B cell (primary cell): Measurements from ENCODE around the gene CFAP74. TPM values are rescaled to one million over a fixed set of nuclear protein-coding genes. Genes with fewer than 3 reads are reported as not detected.

Experiments
- ATAC-seq: fragments of 200-7000 bp; cut with Tn5 transposase; one replicate; pipeline ENCODE4 v1.10.0; 2021; ENCODE audit warnings: low read depth, mild to moderate bottlenecking, moderate number of reproducible peaks, moderate library complexity
- CTCF ChIA-PET: fragments of 350-600 bp; sonication (Branson Sonifier 250); formaldehyde crosslinking; loops from one replicate; lab custom pipeline; 2021; ENCODE audit warnings: antibody characterized with exemption, inconsistent platforms; lab: Charles Lee
- POLR2A ChIA-PET: fragments of 350-600 bp; sonication (Branson Sonifier 250); formaldehyde crosslinking; loops from one replicate; lab custom pipeline; 2021; ENCODE audit warnings: antibody characterized with exemption; lab: Charles Lee
- DNase-seq: peaks from one replicate; pipeline ENCODE4 v3.0.0; 2013
- H2AFZ ChIP-seq: 2 replicates; pipeline ENCODE4 v1.6.1; 2012; ENCODE audit warnings: mild to moderate bottlenecking, low read depth, low read length; ENCODE audit not compliant: insufficient read depth, poor library complexity, severe bottlenecking
- H3K27ac ChIP-seq, 2 donors: 1 replicate in 1 of 2; 2 replicates in 1 of 2; pipeline ENCODE4 v1.5.1; 2012 to 2013; ENCODE audit warnings: low read length in 2 of 2, mild to moderate bottlenecking in 2 of 2, moderate library complexity in 1 of 2
- H3K27me3 ChIP-seq, 4 experiments: fragments of 200-600 bp in 1 of 4; sonication (generic) in 1 of 4; replicated peaks in 1 of 4; 1 replicate in 2 of 4; 2 replicates in 2 of 4; pipeline versions ENCODE4 v1.6.1 to v1.7.0; 2013 to 2016; ENCODE audit warnings: low read length in 3 of 4, mild to moderate bottlenecking in 2 of 4, mixed read lengths in 1 of 4, moderate library complexity in 1 of 4; ENCODE audit not compliant: insufficient read depth in 4 of 4, control insufficient read depth in 3 of 4; ENCODE audit errors: control extremely low read depth in 1 of 4
- H3K36me3 ChIP-seq, 2 experiments: replicated peaks in 1 of 2; 1 replicate in 1 of 2; 2 replicates in 1 of 2; pipeline versions ENCODE4 v1.6.1 to v1.7.1; 2013; ENCODE audit warnings: low read length in 1 of 2; ENCODE audit not compliant: insufficient read depth in 2 of 2, control insufficient read depth in 1 of 2; ENCODE audit errors: control extremely low read depth in 1 of 2, extremely low read depth in 1 of 2
- H3K4me1 ChIP-seq, 2 donors: fragments of 200-600 bp in 1 of 2; sonication (generic) in 1 of 2; 1 replicate in 1 of 2; 2 replicates in 1 of 2; pipeline versions ENCODE4 v1.5.1 to v1.6.1; 2013 to 2017; ENCODE audit warnings: low read length in 2 of 2; ENCODE audit not compliant: control insufficient read depth in 2 of 2, insufficient read depth in 2 of 2
- H3K4me2 ChIP-seq: replicated peaks from 2 replicates; pipeline ENCODE3; 2012; ENCODE audit warnings: mild to moderate bottlenecking, low read depth, low read length; ENCODE audit not compliant: poor library complexity, severe bottlenecking
- H3K4me3 ChIP-seq, 5 experiments: fragments of 200-600 bp in 1 of 5; sonication (generic) in 1 of 5; 1 replicate in 3 of 5; 2 replicates in 2 of 5; pipeline versions ENCODE4 v1.5.1 to v1.7.0; 2011 to 2016; ENCODE audit warnings: low read length in 4 of 5, mild to moderate bottlenecking in 4 of 5, low read depth in 2 of 5, control low read depth in 1 of 5, moderate library complexity in 1 of 5; ENCODE audit not compliant: insufficient read depth in 1 of 5; ENCODE audit errors: control extremely low read depth in 1 of 5, extremely low read depth in 1 of 5
- H3K79me2 ChIP-seq: fragments of 200-600 bp; sonication (generic); one replicate; pipeline ENCODE4 v1.6.0; 2016; ENCODE audit warnings: low read length; ENCODE audit not compliant: control insufficient read depth, insufficient read depth
- H3K9ac ChIP-seq: fragments of 200-600 bp; sonication (generic); 2 replicates; pipeline ENCODE4 v1.6.1; 2017; ENCODE audit warnings: mild to moderate bottlenecking, low read length, moderate library complexity
- H3K9me3 ChIP-seq, 3 donors: one replicate each; pipeline versions ENCODE4 v1.6.1 to v1.7.1; 2013; ENCODE audit warnings: low read length in 2 of 3; ENCODE audit not compliant: control insufficient read depth in 2 of 3, insufficient read depth in 1 of 3; ENCODE audit errors: control extremely low read depth in 1 of 3
- H4K20me1 ChIP-seq: 2 replicates; pipeline ENCODE4 v1.6.0; 2012; ENCODE audit warnings: mild to moderate bottlenecking, low read length; ENCODE audit not compliant: insufficient read depth, control insufficient read depth, poor library complexity, severe bottlenecking
- H3K27ac Mint-ChIP-seq: one replicate; pipeline ENCODE4 v1.8.0; 2021; ENCODE audit warnings: mixed read lengths
- H3K27me3 Mint-ChIP-seq: one replicate; pipeline ENCODE4 v1.8.0; 2021; ENCODE audit warnings: mixed read lengths
- H3K4me1 Mint-ChIP-seq: one replicate; pipeline ENCODE4 v1.8.0; 2021; ENCODE audit warnings: mixed read lengths
- H3K4me3 Mint-ChIP-seq: one replicate; pipeline ENCODE4 v1.8.0; 2021; ENCODE audit warnings: mixed read lengths
- H3K9me3 Mint-ChIP-seq: one replicate; pipeline ENCODE4 v1.8.0; 2022; ENCODE audit warnings: mixed read lengths; ENCODE audit not compliant: insufficient read depth
- EZH2 ChIP-seq: IDR thresholded peaks from 2 replicates; pipeline ENCODE4 v1.6.1; 2012; ENCODE audit warnings: borderline replicate concordance, low read depth, mild to moderate bottlenecking, moderate library complexity, low read length; ENCODE audit not compliant: insufficient read depth, poor library complexity, severe bottlenecking
- WGBS: methylation state at CpG from one replicate; pipeline ENCODE4 v1.1.5; 2013; ENCODE audit warnings: missing lambda C conversion rate; ENCODE audit not compliant: insufficient coverage; 5-methylcytosine and 5-hydroxymethylcytosine counted together
- intact Hi-C: fragments of 100-400 bp; cut with micrococcal nuclease; formaldehyde crosslinking; loops from one replicate; pipeline ENCODE4 v1.10.0; 2022
- polyA plus RNA-seq: library from polyadenylated mRNA; depleted of rRNA; stranded (reverse); fragments of >200 nt; gene quantifications from 2 replicates; pipeline ENCODE4 v1.2.3, GENCODE V29; 2012
- total RNA-seq, 2 donors: library from RNA; stranded (reverse); fragments of 120-200 nt in 1 of 2; gene quantifications; 1 replicate in 1 of 2; 2 replicates in 1 of 2; pipeline versions ENCODE4 v1.2.3 to v1.2.4, GENCODE V29; 2013 to 2022
- TF ChIP-seq, protein P1 (sequence below): fragments of 200-600 bp; IDR thresholded peaks from one replicate; pipeline ENCODE4 v1.8.0; 2022; ENCODE audit warnings: antibody characterized with exemption, mild to moderate bottlenecking

Gene CFAP74
- total and polyA plus RNA-seq, 2 donors (not counting 1 experiment from before 2014, with no cell fraction given), result not detected

DNA sequence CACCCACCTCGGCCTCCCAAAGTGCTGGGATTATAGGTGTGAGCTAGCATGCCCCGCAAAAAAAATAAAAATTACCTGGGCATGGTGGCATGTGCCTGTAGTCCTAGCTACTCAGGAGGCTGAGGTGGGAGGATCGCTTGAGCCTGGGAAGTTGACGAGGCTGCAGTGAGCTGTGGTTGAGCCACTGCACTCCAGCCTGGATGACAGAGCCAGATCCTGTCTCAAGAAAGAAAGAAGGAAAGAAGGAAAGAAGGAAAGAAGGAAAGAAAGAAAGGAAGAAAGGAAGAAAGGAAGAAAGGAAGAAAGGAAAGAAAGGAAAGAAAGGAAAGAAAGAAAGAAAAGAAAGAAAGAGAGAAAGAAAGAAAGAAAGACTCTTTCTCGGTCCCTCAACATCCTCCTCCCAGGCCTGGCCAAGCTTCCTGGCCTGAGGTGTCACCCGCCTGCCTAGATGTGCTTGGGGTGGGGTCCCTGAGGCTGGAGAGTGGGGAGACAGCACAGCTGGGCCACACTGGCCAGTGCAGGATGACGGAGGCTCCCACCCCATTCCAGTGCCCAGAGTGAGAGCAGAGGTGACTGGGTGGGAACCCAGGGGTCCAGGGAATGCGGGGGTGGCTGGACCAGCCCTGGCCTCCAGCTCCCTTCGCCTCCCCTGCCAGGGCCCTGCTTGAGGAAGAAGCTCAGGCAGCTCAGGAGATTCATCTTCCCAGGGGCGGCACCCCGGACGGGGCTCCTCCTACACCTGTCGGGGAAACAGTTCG, 102.5 kb downstream of the CFAP74 start:
- H3K27ac ChIP-seq, result no peak overlapping the region
- Mint-ChIP-seq H3K9me3 (no peaks in the 10 kb centered on the region), H3K27ac (peak overlapping the region; percentile 53), H3K27me3 (no peaks in the 10 kb centered on the region), H3K4me1 (peaks cover 24% of the 10 kb centered on the region), H3K4me3 (no peak overlapping the region)
- no peaks in the 10 kb centered on the region for H4K20me1 ChIP-seq
- no peak overlapping the region for H3K4me3 ChIP-seq
- 74% methylated on average over 11 of the region's 14 CpGs for WGBS
- H3K36me3 ChIP-seq, result no peaks in the 10 kb centered on the region
- intact Hi-C loops, result no loop called here
- H3K4me1 ChIP-seq, result peaks cover 17 to 34% of the 10 kb centered on the region in 2 donors
- peaks cover 8% of the 10 kb centered on the region for H3K79me2 ChIP-seq
- no peak for ATAC-seq
- CTCF ChIA-PET, result interaction anchor here (0.9 kb wide), 1 partner anchor 112 kb away, joined by 3 read pairs; no protein-coding TSS in a partner anchor
- no peak for DNase-seq
- TF ChIP-seq EZH2, result no peak
- TF ChIP-seq, protein P1, sequence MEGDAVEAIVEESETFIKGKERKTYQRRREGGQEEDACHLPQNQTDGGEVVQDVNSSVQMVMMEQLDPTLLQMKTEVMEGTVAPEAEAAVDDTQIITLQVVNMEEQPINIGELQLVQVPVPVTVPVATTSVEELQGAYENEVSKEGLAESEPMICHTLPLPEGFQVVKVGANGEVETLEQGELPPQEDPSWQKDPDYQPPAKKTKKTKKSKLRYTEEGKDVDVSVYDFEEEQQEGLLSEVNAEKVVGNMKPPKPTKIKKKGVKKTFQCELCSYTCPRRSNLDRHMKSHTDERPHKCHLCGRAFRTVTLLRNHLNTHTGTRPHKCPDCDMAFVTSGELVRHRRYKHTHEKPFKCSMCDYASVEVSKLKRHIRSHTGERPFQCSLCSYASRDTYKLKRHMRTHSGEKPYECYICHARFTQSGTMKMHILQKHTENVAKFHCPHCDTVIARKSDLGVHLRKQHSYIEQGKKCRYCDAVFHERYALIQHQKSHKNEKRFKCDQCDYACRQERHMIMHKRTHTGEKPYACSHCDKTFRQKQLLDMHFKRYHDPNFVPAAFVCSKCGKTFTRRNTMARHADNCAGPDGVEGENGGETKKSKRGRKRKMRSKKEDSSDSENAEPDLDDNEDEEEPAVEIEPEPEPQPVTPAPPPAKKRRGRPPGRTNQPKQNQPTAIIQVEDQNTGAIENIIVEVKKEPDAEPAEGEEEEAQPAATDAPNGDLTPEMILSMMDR, result no peak
- POLR2A ChIA-PET, result interaction anchor here (0.6 to 1.2 kb wide), 3 partner anchors 9 to 129 kb away, joined by 3 to 5 read pairs (median 4); no protein-coding TSS in a partner anchor
- H3K9ac ChIP-seq, result no peak overlapping the region
- peak overlapping the region; percentile 53 for H3K4me2 ChIP-seq
- peaks cover 0 to 10% (median 0%) of the 10 kb centered on the region in 3 donors for H3K9me3 ChIP-seq
- H2AFZ ChIP-seq, result no peak overlapping the region
- no peaks in the 10 kb centered on the region for H3K27me3 ChIP-seq

DNA sequence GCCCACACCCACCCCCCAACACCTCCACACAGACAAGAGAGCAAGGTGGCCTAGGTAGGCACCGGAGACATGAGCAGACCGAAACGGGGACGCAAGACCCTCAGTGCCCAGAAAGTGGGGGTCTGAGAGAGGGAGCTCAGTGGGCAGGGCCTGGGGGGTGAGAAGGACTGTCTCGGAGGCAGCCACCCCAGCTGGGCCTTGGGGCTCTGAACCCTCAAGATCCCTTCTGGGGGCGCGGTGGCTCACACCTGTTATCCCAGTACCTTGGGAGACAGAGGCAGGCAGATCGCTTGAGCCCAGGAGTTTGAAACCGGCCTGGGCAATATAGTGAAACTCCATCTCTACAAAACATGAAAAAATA, 103.6 kb downstream of the CFAP74 start:
- ChIA-PET CTCF (interaction anchor here (0.9 to 7.1 kb wide), 3 partner anchors 7 to 123 kb away, joined by 3 to 67 read pairs (median 5); no protein-coding TSS in a partner anchor), POLR2A (interaction anchor here (0.7 kb wide), 1 partner anchor 30 kb away, joined by 3 read pairs; no protein-coding TSS in a partner anchor)
- no peaks in the 10 kb centered on the region for H3K9me3 Mint-ChIP-seq
- H3K9ac ChIP-seq, result no peak overlapping the region
- no peak overlapping the region for H3K4me3 ChIP-seq
- intact Hi-C loops, result no loop called here
- H3K27me3 ChIP-seq, result no peaks in the 10 kb centered on the region
- H3K4me1 Mint-ChIP-seq, result peaks cover 32% of the 10 kb centered on the region
- peaks cover 0 to 10% (median 0%) of the 10 kb centered on the region in 3 donors for H3K9me3 ChIP-seq
- peaks cover 27 to 43% of the 10 kb centered on the region in 2 donors for H3K4me1 ChIP-seq
- H3K27ac Mint-ChIP-seq, result peak overlapping the region; percentile 71
- ATAC-seq, result no peak
- no peak for TF ChIP-seq EZH2
- no peak for DNase-seq
- peak overlapping the region; percentile 43 for H3K4me2 ChIP-seq
- H4K20me1 ChIP-seq, result no peaks in the 10 kb centered on the region
- no peak overlapping the region for H3K4me3 Mint-ChIP-seq
- H2AFZ ChIP-seq, result peak overlapping the region; percentile 22
- peaks cover 12% of the 10 kb centered on the region for H3K79me2 ChIP-seq
- no peaks in the 10 kb centered on the region for H3K36me3 ChIP-seq
- WGBS, result 38% methylated on average over 7 of the region's 9 CpGs
- H3K27me3 Mint-ChIP-seq, result no peaks in the 10 kb centered on the region
- H3K27ac ChIP-seq, result no peak overlapping the region
